GM10266 (cell line): ENCODE results near the gene CCNB2.

Source experiments
- DNase-seq: peaks from one replicate; pipeline ENCODE4 v3.0.0; 2012; ENCODE audit errors: extremely low spot score
- CTCF ChIP-seq: IDR thresholded peaks from 2 replicates; pipeline ENCODE4 v1.5.1; 2012; ENCODE audit warnings: mild to moderate bottlenecking, low read depth; ENCODE audit not compliant: control insufficient read depth, insufficient read depth; ENCODE audit errors: missing control alignments

Gene CCNB2

DNA sequence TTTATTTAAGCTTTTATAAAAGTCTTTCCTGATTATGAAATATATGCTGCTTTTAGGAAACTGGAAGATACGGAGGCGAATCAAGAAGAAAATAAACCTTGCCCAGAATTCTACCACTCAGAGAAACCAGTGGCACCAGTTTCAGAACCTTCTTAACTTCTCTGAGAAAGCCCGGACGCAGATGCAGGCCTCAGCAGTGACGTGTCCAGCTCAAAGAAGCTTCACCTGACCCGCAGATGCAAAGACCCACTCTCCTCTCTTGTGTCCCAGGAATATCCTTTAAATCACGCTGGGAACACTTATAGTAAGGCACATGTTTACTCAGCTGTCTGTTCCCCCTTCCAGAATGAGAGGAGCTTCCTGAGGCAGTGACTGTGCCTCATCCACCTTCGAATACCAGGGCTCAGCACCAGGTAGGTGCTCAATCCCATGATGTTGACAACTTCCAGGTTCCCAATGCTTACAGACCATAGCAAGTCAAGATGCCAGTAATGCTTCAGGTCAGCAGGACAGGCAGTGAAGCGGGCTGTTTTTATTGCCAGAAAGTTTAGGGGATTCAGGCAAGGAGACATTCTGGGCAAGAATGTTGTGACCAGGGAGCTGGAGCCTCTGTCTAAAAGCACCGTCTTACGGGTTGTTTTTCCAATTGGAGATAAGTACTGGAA lies 61.8 kb downstream of the CCNB2 start:
- DNase-seq, result no peak
- TF ChIP-seq CTCF, result no peak

DNA sequence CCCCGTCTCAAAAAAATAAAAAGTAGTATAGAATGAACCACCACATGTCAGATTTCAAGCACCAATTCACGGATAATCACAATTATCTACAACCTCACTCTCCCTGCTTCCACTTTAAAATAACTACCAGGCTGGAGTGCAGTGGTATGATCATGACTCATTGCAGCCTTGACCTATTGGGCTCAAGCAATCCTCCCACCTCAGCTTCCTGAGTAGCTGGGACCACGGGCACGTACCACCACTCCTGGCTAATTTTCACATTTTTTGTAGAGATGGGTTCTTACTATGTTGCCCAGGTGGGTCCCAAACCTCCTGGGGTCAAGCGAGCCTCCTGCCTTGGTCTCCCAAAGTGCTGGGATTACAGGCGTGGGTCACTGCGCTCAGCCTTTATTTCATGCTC lies 63.6 kb downstream of the CCNB2 start:
- TF ChIP-seq CTCF, result no peak
- DNase-seq, result no peak

- TF ChIP-seq CTCF, result no peak
- no peak for DNase-seq
Measured at GRCh38 chr15:59169251-59169708, 64.3 kb downstream of the CCNB2 start.

- no peak for TF ChIP-seq CTCF
- DNase-seq, result no peak
Measured at GRCh38 chr15:59170295-59171066, 65.5 kb downstream of the CCNB2 start.

DNA sequence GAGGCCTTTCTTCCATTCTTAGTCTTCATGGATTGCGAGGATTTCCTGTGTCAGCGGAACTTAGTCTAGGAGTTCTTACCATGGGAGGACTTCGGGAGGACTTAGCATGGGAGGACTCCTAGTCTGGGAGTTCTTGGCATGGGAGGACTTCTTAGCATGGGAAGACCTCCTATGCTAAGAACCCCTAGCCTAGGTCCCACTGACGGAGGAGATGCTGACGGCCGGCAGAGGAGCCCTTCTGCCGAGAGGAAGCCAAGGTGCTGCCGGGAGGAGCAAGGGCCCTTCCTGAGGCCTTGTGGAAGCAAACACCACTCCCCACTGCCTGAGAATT lies 66.1 kb downstream of the CCNB2 start:
- no peak for DNase-seq
- TF ChIP-seq CTCF, result no peak

- no peak for DNase-seq
- TF ChIP-seq CTCF, result no peak
Measured at GRCh38 chr15:59172289-59172901, 67.4 kb downstream of the CCNB2 start.

DNA sequence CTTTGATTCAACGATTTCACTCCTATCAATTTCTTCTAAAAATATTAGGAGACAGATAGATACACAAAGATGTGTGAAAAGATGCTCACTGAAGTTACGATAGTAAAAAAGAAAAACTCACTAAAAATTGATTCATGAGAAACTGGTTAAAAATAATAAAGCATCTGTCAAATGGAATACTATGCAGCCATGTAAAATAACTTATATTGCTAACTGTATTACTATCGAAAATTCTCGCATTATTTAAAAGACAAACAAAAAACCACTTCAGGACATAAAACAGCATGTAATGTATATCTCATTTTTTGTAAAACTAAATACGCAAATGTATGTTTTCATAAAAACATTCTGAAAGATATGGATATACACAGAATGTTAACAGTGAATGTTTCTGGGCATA lies 68.2 kb downstream of the CCNB2 start:
- DNase-seq, result no peak
- no peak for TF ChIP-seq CTCF
